ENCODE measurements around the gene AQP7.
"Not testable (repeated sequence)": the region's sequence is repeated elsewhere in the genome, so short reads cannot be mapped to it uniquely, and the experiment has no call there.

The AQP7 gene

DNA sequence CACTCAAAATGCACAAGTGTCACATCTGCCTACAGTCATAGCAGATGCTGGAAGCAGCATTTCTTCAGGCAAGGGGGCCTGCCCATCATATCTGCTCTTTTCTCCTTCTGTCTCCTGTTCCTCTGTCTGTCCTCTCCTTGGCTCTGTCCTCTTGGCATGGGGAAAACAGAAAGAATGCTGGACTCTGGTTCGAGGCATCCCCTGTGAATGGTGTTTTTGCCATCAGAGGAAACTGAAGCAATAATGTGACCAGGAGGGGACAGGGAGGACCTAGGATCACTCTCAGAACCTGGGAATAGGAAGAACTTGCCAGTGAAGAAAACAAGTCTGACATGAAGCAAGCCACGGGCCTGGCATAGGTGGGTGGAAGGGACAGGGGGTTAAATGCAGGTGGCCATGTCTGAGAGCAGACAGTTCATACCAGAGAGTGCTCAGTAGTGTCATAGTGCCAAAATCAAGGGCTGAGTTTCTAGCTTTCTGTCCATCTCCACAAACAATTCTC, 35.3 kb downstream of the AQP7 start:
- no peak for DNase-seq

DNA sequence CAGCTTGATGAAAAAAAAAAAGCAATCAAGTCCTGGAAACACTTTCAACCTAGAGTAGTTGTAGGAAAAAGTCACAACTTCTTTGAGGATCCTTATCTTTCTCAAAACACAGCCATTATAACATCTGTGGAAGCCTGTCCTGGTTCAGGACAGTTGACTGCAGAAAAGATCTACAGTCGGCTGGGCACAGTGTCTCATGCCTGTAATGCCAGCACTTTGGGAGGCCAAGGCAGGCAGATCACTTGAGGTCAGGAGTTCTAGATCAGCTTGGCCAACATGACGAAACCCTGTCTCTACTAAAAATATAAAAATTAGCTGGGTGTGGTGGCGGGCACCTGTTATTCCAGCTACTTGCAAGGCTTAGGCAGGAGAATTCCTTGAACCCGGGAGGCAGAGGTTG, 37.6 kb downstream of the AQP7 start:
- DNase-seq: not testable (repeated sequence)

DNA sequence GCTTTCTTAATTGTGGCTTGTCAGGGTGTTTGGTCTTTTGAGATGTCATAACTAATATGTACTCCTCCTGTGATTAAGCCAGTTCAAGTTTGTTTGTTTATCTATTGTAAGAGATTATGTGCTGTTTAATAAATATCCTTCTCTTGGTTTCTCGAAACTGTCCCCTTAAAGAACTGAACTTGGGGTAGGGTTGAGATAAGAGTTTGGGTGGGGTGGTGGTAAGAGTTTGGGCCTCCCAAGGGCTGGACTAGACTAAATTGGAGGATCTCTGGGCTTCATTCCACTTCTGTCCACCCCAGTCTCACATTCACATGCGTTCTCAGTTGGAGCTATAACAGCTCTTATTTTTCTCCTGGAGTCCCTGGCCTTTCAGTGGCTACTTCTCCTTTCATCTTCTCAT, 38.2 kb downstream of the AQP7 start:
- no peak for DNase-seq

DNA sequence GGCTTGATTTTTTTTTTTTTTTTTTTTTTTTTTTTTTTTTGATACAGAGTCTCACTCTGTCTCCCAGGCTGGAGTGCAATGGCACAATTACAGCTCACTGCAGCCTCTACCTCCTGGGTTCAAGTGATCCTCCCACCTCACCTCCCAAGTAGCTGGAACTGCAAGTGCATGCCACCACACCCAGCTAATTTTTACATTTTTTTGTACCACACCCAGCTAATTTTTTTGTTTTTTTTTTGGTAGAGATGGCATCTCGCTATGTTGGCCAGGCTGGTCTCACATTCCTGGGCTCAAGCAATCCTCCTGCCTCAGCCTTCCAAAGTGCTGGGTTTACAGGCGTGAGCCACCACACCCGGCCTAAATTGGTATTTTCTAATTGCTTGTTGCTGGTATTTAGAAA, 43.7 kb downstream of the AQP7 start:
- DNase-seq: not testable (repeated sequence)

DNA sequence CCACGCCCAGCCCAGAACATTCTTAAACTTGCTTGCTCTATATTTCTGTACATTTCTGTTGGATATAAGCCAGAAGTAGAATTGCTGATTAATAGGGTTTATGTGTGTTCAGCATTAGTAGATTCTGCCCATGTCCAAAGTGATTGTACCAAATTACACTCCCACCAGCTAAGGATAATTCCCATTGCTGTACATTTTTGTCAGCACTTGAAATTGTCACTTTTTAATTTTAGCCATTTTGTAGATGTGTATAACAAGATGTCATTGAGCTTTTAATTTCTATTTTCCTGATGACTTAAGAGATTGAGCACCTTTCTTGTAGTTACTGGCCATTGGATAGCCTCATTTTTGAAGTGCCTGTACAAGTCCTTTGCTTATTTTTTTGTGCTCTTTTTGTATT, 46.4 kb downstream of the AQP7 start:
- no peak for DNase-seq

DNA sequence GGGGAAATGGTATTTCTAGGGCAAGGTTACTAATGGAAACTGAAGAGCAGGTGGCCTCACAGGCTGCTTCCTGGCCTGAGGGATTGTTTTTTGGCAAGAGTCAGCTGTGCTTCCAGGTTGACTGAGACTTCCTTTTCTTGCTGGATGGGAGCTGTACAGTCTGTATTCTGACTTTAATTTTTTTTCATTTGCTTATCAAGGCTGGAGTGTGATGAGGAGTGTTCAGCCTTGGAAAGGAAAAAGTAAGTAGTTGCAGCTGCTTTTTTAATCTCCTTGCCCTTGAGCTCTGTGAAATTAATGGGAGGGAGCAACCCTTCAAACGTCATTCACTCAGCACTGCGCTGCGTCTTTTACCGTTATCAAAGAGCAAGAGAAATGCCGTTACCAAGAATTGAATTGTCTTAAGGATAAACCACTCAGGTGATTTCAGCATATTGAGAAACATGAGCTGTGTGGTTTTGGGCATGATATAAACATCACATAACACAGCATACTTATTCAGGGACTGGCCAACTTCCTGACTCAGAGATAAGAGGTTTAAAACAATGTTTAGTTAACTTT, 47.6 kb downstream of the AQP7 start:
- peak; percentile 12 for DNase-seq

DNA sequence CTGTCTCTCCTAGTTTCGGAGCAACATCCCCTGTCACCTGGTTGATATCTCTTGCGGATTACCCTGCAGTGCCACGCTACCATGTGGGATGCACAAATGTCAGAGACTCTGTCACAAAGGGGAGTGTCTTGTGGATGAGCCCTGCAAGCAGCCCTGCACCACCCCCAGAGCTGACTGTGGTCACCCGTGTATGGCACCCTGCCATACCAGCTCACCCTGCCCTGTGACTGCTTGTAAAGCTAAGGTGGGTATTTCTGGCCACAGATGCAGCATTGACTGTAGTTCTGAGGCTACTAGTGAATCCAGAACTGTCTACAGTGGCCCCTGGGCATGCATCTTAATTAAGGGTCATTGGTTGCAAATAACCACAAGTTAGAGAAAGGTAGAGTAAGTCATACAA, 50.8 kb downstream of the AQP7 start:
- DNase-seq: no peak

DNA sequence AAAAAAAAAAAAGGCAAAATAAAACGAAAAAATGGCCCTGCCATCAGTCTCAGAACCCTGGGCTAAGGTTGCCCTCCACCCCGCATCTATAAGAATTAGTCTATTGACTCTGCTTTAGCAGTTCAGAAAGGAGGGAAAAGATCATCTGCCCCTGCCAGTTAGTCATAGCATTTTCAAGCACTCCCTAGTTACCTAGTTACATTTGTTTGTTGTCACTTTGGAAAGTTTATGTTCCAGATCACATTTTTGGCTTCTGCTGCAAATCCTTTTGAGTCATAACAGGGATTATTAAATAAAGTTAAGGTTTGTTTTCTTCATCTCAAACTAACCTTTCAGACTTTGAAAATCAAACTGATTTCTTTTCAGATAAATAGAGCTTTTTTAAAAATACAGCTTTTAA, 52.1 kb downstream of the AQP7 start:
- peak; percentile 90 for DNase-seq

DNA sequence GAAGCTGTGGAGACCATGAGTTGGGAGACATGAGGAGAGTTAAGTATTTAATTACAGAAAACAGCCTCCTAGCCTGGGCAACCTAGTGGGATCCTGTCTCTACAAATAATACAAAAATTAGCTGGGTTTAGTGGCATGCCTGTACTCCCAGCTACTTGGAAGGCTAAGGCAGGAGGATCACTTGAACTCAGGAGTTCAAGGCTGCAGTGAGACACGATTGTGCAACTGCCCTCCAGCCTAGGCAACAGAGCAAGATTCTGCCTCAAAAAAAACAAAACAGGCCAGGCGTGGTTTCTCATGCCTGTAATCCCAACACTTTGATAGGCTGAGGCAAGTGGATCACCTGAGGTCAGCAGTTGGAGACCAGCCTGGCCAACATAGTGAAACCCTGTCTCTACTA, 52.6 kb downstream of the AQP7 start:
- DNase-seq: no peak

DNA sequence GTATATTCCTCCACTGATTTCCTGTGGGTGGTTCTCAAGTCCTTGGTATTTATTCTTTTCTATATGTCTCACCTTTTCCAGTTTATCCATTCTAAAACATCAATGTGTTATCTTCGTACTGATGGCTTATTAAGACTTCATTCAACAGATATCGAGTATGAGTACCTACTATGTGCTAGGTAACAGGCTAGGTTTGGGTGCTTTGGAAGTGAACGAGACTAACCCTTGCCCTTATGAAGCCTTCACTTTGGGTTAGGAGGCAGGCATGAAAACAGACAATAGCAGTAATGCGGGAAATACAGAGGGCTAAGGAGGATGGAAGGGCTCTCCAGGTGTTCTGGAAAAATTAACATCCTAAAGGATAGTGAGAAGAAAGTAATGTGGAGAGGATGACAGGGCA, 53.4 kb downstream of the AQP7 start:
- DNase-seq: no peak

DNA sequence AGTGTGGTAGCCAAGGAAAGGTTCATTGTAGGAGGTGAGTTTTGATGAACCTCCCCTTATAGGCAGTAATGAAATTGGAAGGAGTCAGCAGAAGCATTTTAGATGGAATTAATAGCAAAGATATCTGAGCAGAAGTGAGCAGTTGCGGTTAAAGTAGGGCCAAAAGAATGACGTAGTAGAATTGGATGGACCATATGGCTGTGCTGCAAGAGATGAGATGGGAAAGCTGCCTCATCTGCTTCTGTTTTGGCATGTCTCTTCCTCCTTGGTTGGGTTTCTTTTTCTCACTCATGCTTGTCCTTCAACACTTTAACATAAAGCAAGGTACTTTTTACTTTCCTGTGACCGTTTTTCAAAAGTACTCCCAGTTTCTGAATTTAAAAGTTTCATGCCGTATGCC, 55.8 kb downstream of the AQP7 start:
- DNase-seq: no peak

DNA sequence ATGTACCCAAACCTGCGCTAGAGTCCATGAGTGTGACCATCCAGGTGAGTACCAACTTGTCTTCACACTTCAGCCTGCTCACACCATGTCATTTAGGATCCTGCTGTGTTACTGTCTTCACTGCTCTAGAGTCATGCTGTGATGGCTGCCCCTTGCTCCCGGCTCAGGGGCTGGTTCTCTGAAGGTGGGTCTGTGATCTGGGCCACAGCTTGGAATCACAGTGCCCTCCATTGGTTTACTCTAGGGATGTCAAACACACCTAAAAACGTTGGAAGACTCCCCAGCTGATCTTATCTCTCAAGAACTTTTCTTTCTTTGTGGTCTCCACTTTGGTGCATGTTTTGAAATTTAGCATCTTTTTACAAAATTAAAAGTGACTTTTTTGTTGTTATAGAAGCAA, 58.2 kb downstream of the AQP7 start:
- no peak for DNase-seq

DNA sequence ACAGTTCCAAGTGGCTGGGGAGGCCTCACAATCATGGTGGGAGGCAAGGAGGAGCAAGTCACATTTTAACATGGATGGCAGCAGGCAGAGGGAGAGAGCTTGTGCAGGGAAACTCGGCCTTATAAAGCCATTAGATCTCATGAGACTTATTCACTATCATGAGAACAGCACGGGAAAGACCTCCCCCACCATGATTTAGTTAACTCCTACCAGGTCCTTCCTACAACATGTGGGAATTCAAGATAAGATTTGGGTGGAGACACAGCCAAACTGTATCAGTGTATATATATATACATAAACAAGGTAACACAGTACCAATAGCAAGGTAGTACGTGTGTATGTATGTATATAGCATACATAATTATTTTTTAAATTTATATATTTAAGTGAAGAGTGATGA, 61.2 kb downstream of the AQP7 start:
- no peak for DNase-seq

DNA sequence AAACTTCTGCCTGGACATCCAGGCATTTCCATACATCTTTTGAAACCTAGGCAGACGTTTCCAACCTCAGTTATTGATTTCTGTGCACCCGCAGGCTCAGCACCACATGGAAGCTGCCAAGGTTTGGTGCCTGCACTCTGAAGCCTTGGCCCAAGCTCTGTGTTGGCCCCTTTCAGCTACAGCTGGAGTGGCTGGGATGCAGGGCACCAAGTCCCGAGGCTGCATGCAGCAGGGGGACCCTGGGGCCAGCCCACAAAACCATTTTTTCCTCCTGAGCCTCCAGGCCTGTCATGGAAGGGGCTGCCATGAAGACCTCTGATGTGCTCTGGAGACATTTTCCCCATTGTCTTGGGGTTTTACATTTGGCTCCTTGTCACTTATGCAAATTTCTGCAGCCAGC, 62.2 kb downstream of the AQP7 start:
- DNase-seq: no peak
